GM18907 (cell line): ENCODE results near the gene UPK3A.

Experiments
- ATAC-seq: cut with Tn5 transposase; IDR thresholded peaks from one replicate; pipeline ENCODE4 v1.9.1; 2021; ENCODE audit warnings: mild to moderate bottlenecking, moderate library complexity; ENCODE audit not compliant: unreplicated experiment

UPK3A gene

GRCh38 chr22:45284705-45285262, at the start of gene UPK3A:
TSS of gene UPK3A (plus strand) at chr22:45284949. CDS start at chr22:45285014, 65 bp downstream.
- no peak for ATAC-seq

GRCh38 chr22:45235101-45235777, 49.5 kb upstream of the UPK3A start:
- ATAC-seq, result peak; percentile 69

DNA sequence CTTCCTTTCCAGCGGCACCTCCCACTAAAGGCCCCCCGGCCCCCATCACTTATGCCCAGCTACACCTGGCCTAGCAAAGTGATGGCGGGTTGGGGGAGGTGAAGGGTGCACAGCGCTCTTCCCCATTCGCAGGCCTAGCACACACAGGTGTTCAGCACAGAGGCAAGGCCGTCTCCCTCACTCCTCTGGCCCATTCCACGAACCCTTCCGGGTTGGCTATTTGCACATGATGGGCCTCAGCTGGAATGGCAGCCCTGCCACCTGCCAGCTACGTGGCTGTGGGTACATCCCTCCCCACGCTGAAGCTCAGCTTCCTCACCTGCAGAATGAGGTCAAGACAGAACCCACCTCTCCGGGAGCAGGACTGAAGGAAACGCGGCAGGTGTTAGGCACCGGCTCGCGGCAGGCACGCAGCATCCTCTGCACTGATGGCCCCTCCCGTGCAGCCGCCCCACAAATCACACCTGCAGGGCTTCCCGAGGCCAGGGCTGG, 48.9 kb upstream of the UPK3A start:
- peak; percentile 9 for ATAC-seq

GRCh38 chr22:45237065-45237990, 47.4 kb upstream of the UPK3A start:
- ATAC-seq, result no peak

DNA sequence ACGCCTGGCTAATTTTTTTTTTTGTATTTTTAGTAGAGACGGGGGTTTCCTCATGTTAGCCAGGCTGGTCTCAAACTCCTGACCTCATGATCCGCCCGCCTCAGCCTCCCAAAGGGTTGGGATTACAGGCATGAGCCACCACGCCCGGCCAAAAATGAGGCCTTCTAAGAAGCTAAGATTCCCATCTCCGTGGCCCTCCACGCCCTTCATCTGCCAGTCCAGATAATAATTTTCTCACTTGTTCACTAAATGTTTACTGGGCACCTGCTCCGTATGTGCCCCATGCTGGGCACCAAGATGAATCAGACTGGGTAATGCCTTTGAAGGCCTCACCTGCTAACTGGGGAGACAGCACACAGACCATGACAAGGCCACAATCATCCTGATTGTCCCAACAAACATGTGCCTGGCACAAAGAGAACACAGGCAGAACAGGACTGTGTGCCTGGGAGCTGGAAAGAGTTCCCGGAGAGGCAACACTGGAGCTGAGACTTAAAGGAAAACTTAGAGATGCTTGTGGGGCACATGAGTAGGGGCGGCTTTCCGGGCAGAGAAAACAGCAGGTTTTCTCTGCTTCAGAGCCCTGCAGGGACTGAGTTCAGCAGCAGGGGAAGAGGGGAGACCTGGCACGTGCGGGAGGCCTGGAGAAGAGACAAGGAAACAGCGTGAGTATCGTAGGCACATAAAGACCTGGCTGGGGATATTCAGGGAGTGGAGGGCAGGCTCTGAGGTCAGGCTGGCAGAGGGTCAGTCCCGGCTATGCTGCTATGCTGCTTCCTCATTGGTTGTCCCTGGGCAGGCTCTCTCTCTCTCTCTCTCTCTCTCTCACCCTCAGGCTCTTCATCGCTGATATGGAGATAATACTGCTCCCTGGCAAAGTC, 46.4 kb upstream of the UPK3A start:
- ATAC-seq, result no peak

DNA sequence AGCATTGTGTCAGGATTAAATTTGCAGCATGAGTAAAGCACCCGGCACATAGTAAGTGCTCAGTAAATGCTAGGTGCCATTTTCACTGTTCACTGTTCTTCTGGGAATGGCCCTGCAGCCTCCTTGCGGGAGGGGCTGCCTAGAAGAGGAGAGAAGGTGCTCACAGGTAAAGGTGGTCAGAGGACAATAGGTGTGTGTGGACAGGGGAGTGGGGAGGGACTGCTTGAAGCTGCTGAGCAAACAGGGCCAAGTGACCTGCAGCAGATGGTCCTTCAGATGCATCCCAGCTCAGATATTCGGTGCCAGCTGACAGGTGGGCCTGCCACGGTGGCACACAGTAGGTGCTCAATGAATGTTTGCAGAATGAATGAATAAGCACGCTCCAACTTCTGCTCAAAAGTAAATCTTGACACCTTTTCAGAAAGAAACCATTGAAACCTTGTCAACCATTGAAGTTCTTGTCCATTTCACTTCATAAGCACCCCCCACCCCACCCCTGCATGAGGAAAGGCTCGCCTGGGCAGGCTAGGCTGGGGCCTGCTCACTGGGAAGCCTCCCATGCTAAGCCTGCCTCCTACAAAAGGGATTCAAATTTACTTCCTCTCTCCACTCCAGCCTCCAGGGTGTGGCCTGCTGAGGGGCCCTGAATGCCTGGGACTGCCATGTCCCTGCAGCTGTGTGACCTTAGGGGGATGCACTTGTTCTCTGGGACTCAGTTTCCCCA, 45.6 kb upstream of the UPK3A start:
- ATAC-seq, result no peak

DNA sequence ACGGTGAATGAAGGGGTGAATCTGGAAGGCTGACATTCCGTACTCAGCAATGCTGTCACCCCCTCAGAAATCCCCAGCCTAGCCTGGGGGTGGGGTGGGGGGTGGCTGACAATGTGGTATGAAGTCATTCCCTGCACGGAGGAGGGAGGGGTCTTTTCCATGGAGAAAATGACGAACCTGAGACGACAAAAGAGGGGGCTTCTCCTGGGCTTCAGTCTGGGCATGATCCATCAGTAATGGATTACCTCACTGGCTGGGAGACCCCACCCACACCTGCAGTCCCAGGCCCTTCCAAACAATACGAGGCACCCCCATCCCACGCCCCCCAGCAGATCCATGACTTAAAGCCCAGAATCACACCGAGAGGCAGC, 45.1 kb upstream of the UPK3A start:
- ATAC-seq, result no peak

- ATAC-seq, result no peak
Measured at GRCh38 chr22:45240104-45240809, 44.5 kb upstream of the UPK3A start.

DNA sequence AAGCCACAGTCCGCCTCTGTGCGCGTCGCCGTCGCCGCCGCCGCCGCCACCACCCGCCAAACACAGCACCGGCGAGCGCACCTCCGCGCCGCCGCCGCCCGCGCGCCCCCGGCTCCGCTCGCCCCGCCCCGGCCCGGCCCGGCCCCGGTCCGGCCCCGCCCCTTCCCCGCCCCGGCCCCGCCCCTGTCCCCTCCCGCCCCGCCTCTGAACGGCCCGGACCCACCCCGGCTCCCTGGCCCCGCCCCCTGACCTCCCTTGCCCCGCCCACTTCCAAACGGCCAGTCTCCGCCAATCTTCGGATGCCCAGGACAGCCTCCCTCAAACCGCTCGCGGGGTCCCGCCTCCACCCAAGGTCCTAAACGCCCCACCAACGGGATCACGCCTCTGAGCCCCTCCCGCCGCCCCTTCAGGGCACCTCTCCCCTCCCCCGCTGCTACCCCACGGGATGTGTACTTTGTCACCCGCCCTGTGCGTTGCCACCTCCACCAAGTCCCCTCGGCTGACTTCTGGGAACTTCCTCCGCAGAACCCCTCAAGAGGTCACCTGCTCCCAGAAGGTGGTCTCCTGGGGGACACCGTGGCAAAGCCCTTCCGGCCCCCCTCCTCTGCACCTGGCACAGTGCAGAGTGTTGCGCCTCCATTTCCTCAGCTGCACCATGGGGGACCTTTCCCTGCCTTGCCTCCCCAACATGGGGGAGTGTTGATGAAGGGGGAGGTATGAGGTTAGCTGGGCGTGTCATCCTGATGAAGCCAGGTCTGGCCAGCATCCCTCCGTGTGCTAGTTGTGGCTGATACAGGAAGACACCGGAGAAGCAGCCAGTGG, 43.7 kb upstream of the UPK3A start, which contains the start of gene KIAA0930:
Gene KIAA0930, minus strand, starts transcription at position 85 of the 822 bp plus-strand sequence. CDS start 191 bp downstream, outside the sequence.
- ATAC-seq, result no peak

DNA sequence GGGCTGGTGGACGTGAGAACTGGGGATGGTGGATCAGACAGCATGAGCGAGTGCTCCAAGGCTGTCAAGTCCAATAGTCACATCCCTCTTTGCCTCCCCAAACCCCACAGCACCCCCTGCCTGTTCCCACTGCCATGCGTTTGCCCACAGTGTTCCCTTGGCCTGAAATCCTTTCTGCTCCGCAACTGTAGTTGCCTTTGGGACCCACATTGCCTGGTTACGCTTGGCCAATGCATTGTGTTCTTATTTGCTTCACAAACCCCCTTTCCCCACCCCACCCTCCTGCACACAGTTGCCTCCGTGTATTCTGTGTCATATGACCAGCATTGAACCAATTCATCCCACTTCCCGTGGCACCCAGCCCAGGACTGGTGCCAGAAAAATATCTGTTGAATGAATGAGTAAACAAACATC, 42.0 kb upstream of the UPK3A start:
- no peak for ATAC-seq

DNA sequence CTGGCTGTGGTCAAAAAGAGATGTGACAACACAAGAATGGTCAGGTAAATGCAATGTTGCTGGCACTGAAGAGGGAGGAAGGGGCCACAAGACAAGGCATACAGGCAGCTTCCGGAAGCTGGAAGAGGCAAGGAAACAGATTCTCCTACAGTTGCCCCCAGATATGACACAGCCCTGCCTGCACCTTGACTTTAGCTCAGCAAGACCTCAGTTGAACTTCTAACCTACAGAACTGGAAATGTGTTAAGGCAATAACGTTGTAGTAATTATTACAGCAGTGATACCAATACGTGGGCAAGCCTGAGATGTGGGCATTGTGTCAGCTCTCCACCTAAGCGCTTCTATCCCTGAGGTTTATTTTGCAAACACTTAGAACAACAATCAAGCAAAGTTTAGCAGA, 39.8 kb upstream of the UPK3A start:
- ATAC-seq, result no peak

- no peak for ATAC-seq
Measured at GRCh38 chr22:45246060-45246985, 38.4 kb upstream of the UPK3A start.

DNA sequence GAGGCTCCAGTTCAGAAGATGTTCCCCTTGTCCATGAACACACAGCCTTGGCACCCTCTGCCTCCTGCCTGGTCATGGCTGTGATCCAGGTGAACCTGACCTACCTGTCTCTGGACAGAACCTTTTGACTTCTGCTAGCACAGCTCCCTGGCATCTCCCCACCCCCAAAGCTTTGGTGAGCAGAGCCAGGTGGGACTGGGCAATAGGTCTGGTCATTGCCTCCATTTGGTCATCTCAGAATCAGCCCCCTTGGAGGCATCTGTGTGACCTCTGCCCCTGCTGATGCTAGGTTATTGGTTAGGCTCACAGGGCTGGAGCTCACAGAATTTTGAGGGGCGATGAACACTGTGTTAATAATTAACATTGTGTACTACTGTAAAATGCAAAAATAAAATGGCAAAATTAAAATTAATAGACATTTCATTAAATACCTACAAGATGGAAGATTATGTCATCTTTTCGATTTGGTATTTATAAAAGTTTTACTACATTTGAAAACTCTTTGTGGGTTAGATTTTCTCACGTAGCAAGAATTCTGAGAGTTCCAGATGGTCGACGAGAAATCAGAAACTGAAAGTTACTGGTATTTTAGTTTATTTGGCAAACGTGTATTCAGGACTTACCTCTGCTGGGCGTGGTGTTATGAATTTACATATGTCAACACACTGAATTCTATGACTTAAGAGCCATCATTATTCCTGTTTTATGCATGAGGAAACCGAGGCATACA, 35.8 kb upstream of the UPK3A start:
- peak; percentile 60 for ATAC-seq

GRCh38 chr22:45251825-45252224, 32.9 kb upstream of the UPK3A start:
- ATAC-seq, result no peak

GRCh38 chr22:45253039-45253641, 31.6 kb upstream of the UPK3A start:
- ATAC-seq, result no peak

GRCh38 chr22:45254388-45254787, 30.4 kb upstream of the UPK3A start:
- ATAC-seq, result peak; percentile 31
